SW 1271 (cell line): Measurements from ENCODE around the gene EDN2.

Source experiments
- DNase-seq, 2 experiments: peaks; one replicate each; lab custom pipeline; 2025; lab: John Stamatoyannopoulos, UW

Gene EDN2

GRCh38 chr1:41484402-41485241 is at the start of gene EDN2:
Gene EDN2 (minus strand): TSS chr1:41484683. CDS start chr1:41484601, 82 bp downstream.
- DNase-seq, result no peak

GRCh38 chr1:41533731-41534080 is 49.2 kb upstream of the EDN2 start:
- DNase-seq, result no peak

GRCh38 chr1:41533016-41533730 is 48.7 kb upstream of the EDN2 start:
- DNase-seq, result no peak

GRCh38 chr1:41532206-41532975 is 47.9 kb upstream of the EDN2 start:
- no peak for DNase-seq

- DNase-seq, result no peak
Observed at GRCh38 chr1:41530411-41530810, 45.9 kb upstream of the EDN2 start.

- no peak for DNase-seq
Observed at GRCh38 chr1:41529621-41530395, 45.3 kb upstream of the EDN2 start.

- DNase-seq, result no peak
Observed at GRCh38 chr1:41528726-41529605, 44.5 kb upstream of the EDN2 start.

- DNase-seq, result no peak
Observed at GRCh38 chr1:41528106-41528505, 43.6 kb upstream of the EDN2 start.

GRCh38 chr1:41526956-41527561 is 42.6 kb upstream of the EDN2 start:
- no peak for DNase-seq

GRCh38 chr1:41525891-41526587 is 41.6 kb upstream of the EDN2 start:
- DNase-seq, result no peak

- no peak for DNase-seq
Observed at GRCh38 chr1:41524676-41525675, 40.5 kb upstream of the EDN2 start.

GRCh38 chr1:41523949-41524675 is 39.6 kb upstream of the EDN2 start:
- DNase-seq, result no peak

GRCh38 chr1:41523071-41523470 is 38.6 kb upstream of the EDN2 start:
- DNase-seq, result no peak

- DNase-seq, result no peak
Observed at GRCh38 chr1:41521766-41522165, 37.3 kb upstream of the EDN2 start.

GRCh38 chr1:41520951-41521752 is 36.7 kb upstream of the EDN2 start:
- no peak for DNase-seq

- no peak for DNase-seq
Observed at GRCh38 chr1:41519667-41520066, 35.2 kb upstream of the EDN2 start.

- DNase-seq, result no peak
Observed at GRCh38 chr1:41518471-41518870, 34.0 kb upstream of the EDN2 start.
